Activated CD4-positive, alpha-beta T cell treated with anti-CD3 and anti-CD28 coated beads, Interleukin-2, amount 50 U/mL, for 48 hours (primary cell): ENCODE results near the gene SENP1.

Experiments
- DNase-seq, 2 experiments: peaks; one replicate each; pipeline ENCODE4 v3.0.0-alpha.2; 2020

SENP1 gene

GRCh38 chr12:48033451-48033850 lies 72.4 kb downstream of the SENP1 start:
- no peak for DNase-seq

DNA sequence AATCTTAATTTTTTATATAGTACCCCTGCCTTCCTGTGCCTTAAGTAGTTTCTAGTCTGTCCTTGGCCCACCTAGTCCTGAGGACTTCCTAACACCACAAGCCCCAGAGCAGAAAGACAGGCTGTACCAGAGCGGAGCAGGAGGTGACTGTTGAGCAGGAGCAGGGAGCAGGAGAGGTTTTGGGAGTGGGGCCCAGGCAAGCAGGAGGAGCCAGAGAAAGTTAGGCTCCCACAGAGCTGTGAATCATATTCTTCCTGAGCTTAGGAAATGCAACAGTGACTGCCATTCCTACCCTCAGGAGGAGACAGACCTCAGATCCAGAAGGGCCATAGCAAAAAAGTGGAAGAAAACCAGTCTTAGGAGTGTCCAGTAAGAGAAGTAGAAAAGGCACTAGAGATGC lies 73.3 kb downstream of the SENP1 start:
- DNase-seq = no peak

- DNase-seq = no peak
Measured at GRCh38 chr12:48031135-48031960, 74.5 kb downstream of the SENP1 start.

DNA sequence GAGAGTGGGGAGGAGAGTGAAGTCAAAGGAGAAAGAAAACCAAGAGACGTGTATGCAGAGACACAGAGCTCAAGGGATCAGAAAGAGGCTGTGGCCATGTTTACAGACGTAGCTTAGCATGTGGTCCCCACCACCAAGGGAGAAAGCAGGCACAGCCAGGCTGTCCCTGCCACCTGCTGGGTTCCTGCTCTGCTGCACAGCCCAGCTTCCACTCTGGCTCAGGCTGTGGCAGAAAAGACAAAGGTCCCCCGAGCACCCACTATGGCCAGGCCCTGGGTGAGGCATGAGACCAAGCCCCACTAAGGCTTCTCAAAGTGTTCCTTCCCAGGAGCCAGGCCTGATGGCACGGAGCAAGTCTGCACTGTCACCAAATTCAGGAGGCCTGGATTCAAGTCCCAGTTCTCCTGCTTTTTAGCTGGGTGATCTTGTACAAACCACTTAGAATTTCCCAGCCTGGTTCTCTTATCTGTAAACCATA lies 75.7 kb downstream of the SENP1 start:
- no peak for DNase-seq

GRCh38 chr12:48029491-48030172 lies 76.2 kb downstream of the SENP1 start:
- DNase-seq = no peak

- no peak for DNase-seq
Measured at GRCh38 chr12:48028541-48029431, 77.1 kb downstream of the SENP1 start.

- DNase-seq = no peak
Measured at GRCh38 chr12:48027183-48028002, 78.5 kb downstream of the SENP1 start.

DNA sequence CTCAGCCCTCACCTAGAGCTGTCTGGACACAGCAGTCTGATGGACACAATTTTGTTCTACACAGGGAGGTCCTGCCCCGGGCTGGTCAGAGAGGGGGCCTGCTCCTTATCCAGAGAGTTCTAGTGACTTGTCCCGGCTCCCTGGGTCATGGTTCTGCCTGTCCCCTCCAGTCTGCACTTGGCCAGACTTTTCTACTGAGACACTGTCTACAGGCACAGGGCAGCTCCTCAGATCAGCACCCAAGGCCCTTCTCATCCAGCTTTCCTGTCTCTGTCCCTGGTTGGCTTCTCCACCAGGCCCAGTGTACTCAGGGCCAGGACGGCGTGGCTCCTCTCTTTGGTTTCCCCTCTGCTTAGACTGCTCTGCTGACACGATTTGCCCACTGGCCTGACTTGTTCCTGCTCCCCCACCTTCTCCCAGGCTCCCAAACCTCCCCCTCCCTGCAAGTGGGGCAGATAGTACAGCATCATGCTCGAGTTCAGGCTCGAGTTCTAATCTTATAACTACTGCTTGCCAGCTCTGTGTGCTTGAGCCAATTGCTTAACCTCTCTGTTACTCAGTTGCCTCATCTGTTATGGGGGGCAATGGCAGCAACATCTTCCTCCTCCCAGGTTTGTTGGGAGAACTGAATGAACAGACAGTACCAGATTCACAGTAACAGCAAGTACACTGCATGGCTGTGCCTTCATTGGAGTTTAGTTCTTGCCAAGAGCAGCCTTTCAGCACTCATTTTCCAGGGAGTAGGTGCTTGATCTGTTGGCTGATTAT lies 79.6 kb downstream of the SENP1 start:
- DNase-seq = no peak

DNA sequence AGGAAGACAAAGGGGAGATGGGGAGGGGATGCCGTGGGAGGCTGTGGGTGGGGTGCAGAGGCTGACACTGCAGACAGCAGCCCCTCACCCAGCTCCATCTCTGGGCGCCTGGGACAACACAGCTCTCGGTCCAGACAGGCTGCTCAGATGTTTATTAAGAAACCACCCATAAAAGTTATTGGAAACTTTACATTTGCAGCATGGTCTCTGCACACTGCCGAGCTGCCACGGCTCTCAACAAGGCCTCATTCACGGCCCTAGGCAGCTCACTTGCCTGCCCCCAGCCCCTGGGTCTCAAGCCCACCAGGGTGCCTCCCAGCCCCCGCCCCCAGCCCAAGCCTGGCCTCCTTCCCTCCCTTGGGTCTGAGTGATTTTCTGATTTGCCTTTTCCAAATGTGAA lies 80.6 kb downstream of the SENP1 start:
- DNase-seq = no peak

GRCh38 chr12:48024735-48025134 lies 81.1 kb downstream of the SENP1 start:
- DNase-seq = no peak

GRCh38 chr12:48023386-48023785 lies 82.5 kb downstream of the SENP1 start:
- DNase-seq = no peak

DNA sequence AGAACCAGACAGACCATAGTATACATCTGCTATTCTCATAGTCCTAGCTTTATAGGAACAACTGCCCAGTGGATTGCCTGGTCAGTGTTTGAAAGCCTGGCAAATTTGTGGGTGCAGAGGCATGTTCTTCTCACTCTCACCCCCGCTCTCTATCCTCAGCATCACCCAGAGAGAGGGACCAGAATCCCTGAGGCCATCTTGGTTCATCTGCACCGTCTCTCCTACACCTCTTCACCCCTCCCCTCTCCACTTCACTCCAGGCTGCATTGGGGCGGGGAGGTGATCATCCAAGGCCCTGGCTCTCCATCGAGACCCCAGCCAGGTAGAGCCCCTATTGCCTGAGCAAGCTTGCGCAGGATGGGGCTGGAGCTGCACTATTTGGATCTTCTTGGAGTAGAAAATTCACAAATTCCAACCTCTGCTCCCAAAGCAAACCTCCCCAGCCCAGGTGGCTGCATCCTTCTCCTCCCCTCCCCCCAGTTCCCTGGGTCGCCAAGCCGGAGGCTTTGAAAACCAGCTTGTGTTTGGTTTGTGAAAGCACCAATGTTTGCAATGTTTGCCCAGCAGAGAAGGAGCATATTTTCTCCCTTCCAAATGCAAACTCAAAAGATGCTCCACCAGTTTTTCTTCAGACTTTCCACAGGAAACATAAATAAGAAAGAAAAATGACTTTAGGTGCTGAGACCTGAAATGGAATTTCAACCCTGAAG lies 83.0 kb downstream of the SENP1 start:
- no peak for DNase-seq

- no peak for DNase-seq
Measured at GRCh38 chr12:48022180-48022521, 83.7 kb downstream of the SENP1 start.

GRCh38 chr12:48021485-48022179 lies 84.2 kb downstream of the SENP1 start:
- no peak for DNase-seq

GRCh38 chr12:48019639-48020265 lies 86.1 kb downstream of the SENP1 start:
- no peak for DNase-seq

GRCh38 chr12:48018618-48018995 lies 87.3 kb downstream of the SENP1 start:
- no peak for DNase-seq

- DNase-seq = no peak
Measured at GRCh38 chr12:48017921-48018617, 87.8 kb downstream of the SENP1 start.

DNA sequence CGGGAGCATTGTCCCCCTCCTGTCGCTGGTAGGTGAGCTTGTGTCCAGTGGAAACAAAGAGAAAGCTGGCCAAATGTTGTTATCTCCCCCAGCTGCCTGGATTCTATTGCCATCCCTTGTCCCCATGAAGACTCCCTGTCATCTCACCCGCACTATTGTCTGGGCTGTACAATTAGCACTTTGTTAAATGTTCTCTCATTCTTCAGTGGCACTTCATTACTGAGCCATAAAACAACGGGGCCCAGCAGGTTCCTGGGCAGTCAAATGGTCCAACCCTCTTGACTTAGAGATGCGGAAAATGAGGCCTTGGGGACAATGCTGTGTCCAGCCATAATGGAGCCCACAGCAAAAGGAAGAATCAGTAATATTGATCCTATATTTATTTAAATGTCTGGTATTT lies 88.4 kb downstream of the SENP1 start:
- DNase-seq = no peak

GRCh38 chr12:48016373-48017020 lies 89.4 kb downstream of the SENP1 start:
- DNase-seq = no peak
